Right lobe of liver (tissue), 6 donors: ENCODE data around the gene CST4. TPM values are rescaled to one million over a fixed set of nuclear protein-coding genes. Genes with fewer than 3 reads are reported as not detected.

Experiments used
- ATAC-seq, 4 donors: fragments of 200-7000 bp; cut with Tn5 transposase; one replicate each; pipeline ENCODE4 v1.9.1; 2020; ENCODE audit warnings: mild to moderate bottlenecking in 4 of 4, moderate library complexity in 4 of 4
- DNase-seq, 3 donors: peaks; one replicate each; pipeline ENCODE4 v3.0.0-alpha.2; 2020
- H3K27ac ChIP-seq, 3 donors: fragments of 200-600 bp; one replicate each; pipeline ENCODE4 v1.8.0; 2022
- H3K27me3 ChIP-seq, 2 donors: fragments of 200-600 bp; one replicate each; pipeline ENCODE4 v1.8.0; 2022
- H3K36me3 ChIP-seq, 4 donors: fragments of 200-600 bp; sonication (generic) in 1 of 4; one replicate each; pipeline versions ENCODE4 v1.5.1 to v1.8.0; 2017 to 2022; ENCODE audit warnings: control low read depth in 1 of 4
- H3K4me1 ChIP-seq, 4 donors: fragments of 200-600 bp; sonication (generic) in 1 of 4; one replicate each; pipeline versions ENCODE4 v1.5.1 to v1.8.0; 2017 to 2022; ENCODE audit warnings: control low read depth in 1 of 4
- H3K4me3 ChIP-seq, 3 donors: fragments of 200-600 bp; one replicate each; pipeline ENCODE4 v1.8.0; 2022
- H3K9me3 ChIP-seq, 4 donors: fragments of 200-600 bp; sonication (generic) in 1 of 4; one replicate each; pipeline versions ENCODE4 v1.5.1 to v1.8.0; 2017 to 2022; ENCODE audit warnings: control low read depth in 1 of 4
- CTCF ChIP-seq, 4 donors: fragments of 200-600 bp in 3 of 4; fragments of 450-650 bp in 1 of 4; IDR thresholded peaks; one replicate each; pipeline versions ENCODE4 v1.5.1 to v1.8.0; 2016 to 2022; ENCODE audit warnings: antibody characterized with exemption in 4 of 4, mild to moderate bottlenecking in 2 of 4
- POLR2A ChIP-seq: fragments of 450-650 bp; IDR thresholded peaks from one replicate; pipeline ENCODE4 v1.6.1; 2017; ENCODE audit warnings: antibody characterized with exemption, mild to moderate bottlenecking
- WGBS: methylation state at CpG from one replicate; pipeline ENCODE4 v1.1.6; 2018; ENCODE audit warnings: low coverage, low lambda C conversion rate; ENCODE audit not compliant: insufficient coverage; ENCODE audit errors: missing lambda C conversion rate; 5-methylcytosine and 5-hydroxymethylcytosine counted together
- intact Hi-C, 2 donors: fragments of 100-400 bp; cut with DNase I; formaldehyde crosslinking; loops; one replicate each; pipeline versions ENCODE4 v1.11.2 to v1.14.1; 2022
- total RNA-seq, 6 experiments: library from RNA; depleted of rRNA in 2 of 6; stranded (reverse); fragments of >200 nt in 2 of 6; fragmentation: NEBNext Ultra II Directional in 3 of 6; extraction: Animal tissue kit (Norgen Biotek cat#: 25700) in 3 of 6; gene quantifications; one replicate each; pipeline versions ENCODE4 v1.1.0 to v1.2.4, GENCODE V29; 2016 to 2023
- donor health status: DM: no; HTN: yes; CAD: no.
- donor health status: DM: no; HTN: no; CAD: no.
- donor health status: DM: no; HTN: no; CAD: no.
- donor health status: DM: no; HTN: yes; CAD: no.
- donor health status: DM: no; HTN: yes; CAD: no.

Gene CST4
- total RNA-seq, 6 experiments from 2014 or later, result not detected

- Histone ChIP-seq H3K36me3 (no peaks in the 10 kb centered on the region), H3K27ac (no peak overlapping the region), H3K4me1 (peaks cover 0 to 8% (median 4%) of the 10 kb centered on the region in 4 donors), H3K9me3 (no peaks in the 10 kb centered on the region), H3K4me3 (no peak overlapping the region), H3K27me3 (no peaks in the 10 kb centered on the region)
- DNase-seq (no peak), ATAC-seq (no peak)
- intact Hi-C loops, result no loop called here
- WGBS, result 68% methylated on average over 9 of the region's 11 CpGs
- TF ChIP-seq CTCF (IDR thresholded peaks at IDR 0.05) (no peak), POLR2A (no peak)
Measured at GRCh38 chr20:23640671-23641667, 47.9 kb downstream of the CST4 start.

GRCh38 chr20:23640018-23640601 is 48.7 kb downstream of the CST4 start:
- no peaks in the 10 kb centered on the region for H3K36me3 ChIP-seq
- ATAC-seq, result no peak
- intact Hi-C loops, result no loop called here
- no peak for DNase-seq
- H3K9me3 ChIP-seq, result no peaks in the 10 kb centered on the region
- 90% methylated on average over 3 of the region's 8 CpGs for WGBS
- no peak overlapping the region for H3K4me3 ChIP-seq
- no peak overlapping the region for H3K27ac ChIP-seq
- TF ChIP-seq CTCF (IDR thresholded peaks at IDR 0.05) (no peak), POLR2A (no peak)
- H3K4me1 ChIP-seq, result peaks cover 0 to 14% (median 6%) of the 10 kb centered on the region in 4 donors
- no peaks in the 10 kb centered on the region for H3K27me3 ChIP-seq

DNA sequence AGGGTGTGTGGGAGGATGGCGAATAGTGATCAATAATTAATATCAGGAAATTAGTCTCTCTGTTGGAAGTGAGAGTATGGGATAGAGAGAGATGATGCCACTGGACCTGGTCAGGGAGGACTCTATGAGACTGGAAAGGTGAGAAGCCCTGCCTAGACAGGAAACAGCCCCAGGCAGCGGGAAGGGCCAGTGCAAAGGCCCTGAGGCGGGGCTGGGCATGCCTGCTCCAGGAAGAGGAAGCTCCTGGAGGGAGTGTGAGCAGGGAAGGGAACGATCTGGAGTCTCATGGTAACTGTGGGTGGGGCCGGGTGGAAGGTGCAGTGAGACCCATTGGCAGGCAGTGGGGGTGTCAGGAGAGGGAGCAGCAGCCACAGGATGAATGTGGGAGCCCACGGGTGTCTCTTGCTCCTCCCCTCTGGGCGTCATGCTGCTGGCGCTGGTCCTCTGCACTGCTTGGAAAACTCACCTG is 49.3 kb downstream of the CST4 start:
- Histone ChIP-seq H3K36me3 (peaks cover 0 to 1% (median 0%) of the 10 kb centered on the region in 4 donors), H3K27me3 (no peaks in the 10 kb centered on the region), H3K9me3 (no peaks in the 10 kb centered on the region), H3K4me1 (peaks cover 0 to 20% (median 8%) of the 10 kb centered on the region in 4 donors), H3K27ac (no peak overlapping the region), H3K4me3 (no peak overlapping the region)
- intact Hi-C loops, result no loop called here
- ATAC-seq (no peak), DNase-seq (no peak)
- 73% methylated on average over 4 of the region's 8 CpGs for WGBS
- TF ChIP-seq CTCF (IDR thresholded peaks at IDR 0.05), result no peak
- no peak for TF ChIP-seq POLR2A

DNA sequence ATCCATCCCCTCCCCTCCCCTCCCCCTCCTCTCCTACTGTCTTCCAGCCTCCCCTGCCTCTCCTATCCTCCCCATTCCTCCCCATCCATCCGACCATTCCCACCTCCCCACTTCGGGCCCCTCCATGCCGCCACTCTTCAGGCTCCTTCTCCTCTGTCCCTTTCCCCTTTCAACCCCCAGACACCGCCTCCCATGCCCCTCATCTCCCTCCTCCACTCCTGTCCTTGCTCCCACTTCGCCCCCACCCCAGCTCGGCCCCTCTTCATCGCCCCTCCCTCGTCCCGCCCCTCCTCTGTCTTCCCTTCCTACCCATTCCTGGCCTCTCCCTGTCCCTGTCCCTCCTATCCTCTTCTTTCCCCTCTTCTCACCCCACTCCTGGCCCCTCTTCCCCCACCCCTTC is 50.5 kb downstream of the CST4 start:
- Histone ChIP-seq H3K9me3 (no peaks in the 10 kb centered on the region), H3K4me1 (peaks cover 0 to 20% (median 12%) of the 10 kb centered on the region in 4 donors), H3K27me3 (no peaks in the 10 kb centered on the region), H3K36me3 (peaks cover 0 to 11% (median 4%) of the 10 kb centered on the region in 4 donors), H3K27ac (no peak overlapping the region), H3K4me3 (no peak overlapping the region)
- no peak for TF ChIP-seq POLR2A
- TF ChIP-seq CTCF (IDR thresholded peaks at IDR 0.05), result no peak
- DNase-seq, result no peak
- intact Hi-C loops, result no loop called here
- WGBS, result 76% methylated on average over 8 of the region's 9 CpGs
- ATAC-seq, result no peak
